D341Med (cell line): Measurements from ENCODE around the gene AKT3.
"Not testable (repeated sequence)": the region's sequence is repeated elsewhere in the genome, so short reads cannot be mapped to it uniquely, and the experiment has no call there.

Experiments
- DNase-seq: peaks from one replicate; pipeline ENCODE4 v3.0.0; 2012; ENCODE audit warnings: low spot score

AKT3 gene

GRCh38 chr1:243841507-243841906 is 8.5 kb downstream of the AKT3 start:
- DNase-seq, result no peak

GRCh38 chr1:243837907-243838535 is 12.0 kb downstream of the AKT3 start:
- DNase-seq, result no peak

- DNase-seq, result no peak
Observed at GRCh38 chr1:243834130-243834529, 15.9 kb downstream of the AKT3 start.

GRCh38 chr1:243831463-243831862 is 18.6 kb downstream of the AKT3 start:
- no peak for DNase-seq

- no peak for DNase-seq
Observed at GRCh38 chr1:243827206-243827605, 22.8 kb downstream of the AKT3 start.

GRCh38 chr1:243824907-243825306 is 25.1 kb downstream of the AKT3 start:
- DNase-seq, result not testable (repeated sequence)

GRCh38 chr1:243821177-243821680 is 28.8 kb downstream of the AKT3 start:
- DNase-seq, result no peak

GRCh38 chr1:243819438-243819839 is 30.6 kb downstream of the AKT3 start:
- peak; percentile 66 for DNase-seq

- peak; percentile 83 for DNase-seq
Observed at GRCh38 chr1:243818978-243819377, 31.1 kb downstream of the AKT3 start.

GRCh38 chr1:243814718-243815117 is 35.3 kb downstream of the AKT3 start:
- no peak for DNase-seq

- DNase-seq, result not testable (repeated sequence)
Observed at GRCh38 chr1:243807346-243807745, 42.7 kb downstream of the AKT3 start.

GRCh38 chr1:243806310-243806709 is 43.7 kb downstream of the AKT3 start:
- no peak for DNase-seq

GRCh38 chr1:243802736-243803135 is 47.3 kb downstream of the AKT3 start:
- no peak for DNase-seq

GRCh38 chr1:243801378-243801777 is 48.7 kb downstream of the AKT3 start:
- no peak for DNase-seq

GRCh38 chr1:243799908-243800307 is 50.1 kb downstream of the AKT3 start:
- no peak for DNase-seq

GRCh38 chr1:243798726-243799125 is 51.3 kb downstream of the AKT3 start:
- DNase-seq, result no peak

- no peak for DNase-seq
Observed at GRCh38 chr1:243796016-243796415, 54.0 kb downstream of the AKT3 start.

- no peak for DNase-seq
Observed at GRCh38 chr1:243793298-243793697, 56.7 kb downstream of the AKT3 start.

- no peak for DNase-seq
Observed at GRCh38 chr1:243792891-243793290, 57.2 kb downstream of the AKT3 start.

- DNase-seq, result no peak
Observed at GRCh38 chr1:243792401-243792800, 57.6 kb downstream of the AKT3 start.

- no peak for DNase-seq
Observed at GRCh38 chr1:243791586-243792267, 58.3 kb downstream of the AKT3 start.

GRCh38 chr1:243790404-243790803 is 59.6 kb downstream of the AKT3 start:
- DNase-seq, result no peak

- no peak for DNase-seq
Observed at GRCh38 chr1:243786531-243786930, 63.5 kb downstream of the AKT3 start.

- DNase-seq, result no peak
Observed at GRCh38 chr1:243784506-243784905, 65.5 kb downstream of the AKT3 start.
